GM12878 (cell line): ENCODE measurements around the gene RXFP1.

Source experiments
- ESRRA ChIP-seq: IDR thresholded peaks from 2 replicates; pipeline ENCODE4 v1.6.1; 2012; ENCODE audit warnings: mild to moderate bottlenecking, low read length, improper control_type of control experiment
- EZH2 ChIP-seq: IDR thresholded peaks from 2 replicates; pipeline ENCODE4 v1.6.1; 2012; ENCODE audit warnings: low read depth, mild to moderate bottlenecking, control low read depth, inconsistent platforms, low read length, borderline replicate concordance; ENCODE audit not compliant: control insufficient read depth
- GABPA ChIP-seq: IDR thresholded peaks from 2 replicates; pipeline ENCODE4 v1.6.1; 2014; ENCODE audit warnings: antibody characterized with exemption, low read depth, mild to moderate bottlenecking, inconsistent platforms
- POLR2AphosphoS2 ChIP-seq: IDR thresholded peaks from 2 replicates; pipeline ENCODE4 v1.6.1; 2011; ENCODE audit warnings: low read depth, mild to moderate bottlenecking, low read length, improper control_type of control experiment, moderate library complexity
- TARDBP ChIP-seq: IDR thresholded peaks from 2 replicates; pipeline ENCODE4 v1.6.1; 2016; ENCODE audit warnings: borderline replicate concordance
- TF ChIP-seq, protein P1 (sequence below), 3 experiments: IDR thresholded peaks in 2 of 3; conservative IDR thresholded peaks in 1 of 3; 2 replicates each; pipeline ENCODE4 v1.5.1; 2011; ENCODE audit warnings: low read depth in 3 of 3, low read length in 3 of 3, mild to moderate bottlenecking in 3 of 3, control low read depth in 2 of 3, moderate library complexity in 2 of 3, inconsistent platforms in 1 of 3, mixed read lengths in 1 of 3; ENCODE audit not compliant: control insufficient read depth in 2 of 3, insufficient read depth in 1 of 3; ENCODE audit errors: extremely low read depth in 1 of 3
- TF ChIP-seq, protein P2 (sequence below): IDR thresholded peaks from 2 replicates; pipeline ENCODE4 v1.6.1; 2012; ENCODE audit warnings: low read depth, low read length, improper control_type of control experiment

DNA sequence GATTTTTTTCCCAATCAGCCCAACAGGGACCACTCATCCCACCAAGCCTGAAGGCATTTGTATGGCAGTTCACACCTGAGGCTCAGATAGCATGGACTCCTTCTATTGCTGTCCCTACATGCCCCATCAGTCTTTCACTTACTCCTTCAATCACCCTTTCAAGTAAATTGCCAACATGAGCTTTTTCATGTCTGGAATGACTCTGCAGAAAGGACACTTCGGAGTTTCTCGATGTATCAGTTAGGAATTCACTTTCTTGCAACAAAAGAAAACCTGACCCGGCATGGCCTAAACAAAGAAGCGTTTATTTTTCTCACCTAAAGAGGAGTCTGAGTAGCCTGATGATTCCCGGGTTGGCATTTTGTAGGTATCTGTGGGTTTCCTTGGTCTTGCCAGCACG, 38.6 kb downstream of the RXFP1 start:
- TF ChIP-seq EZH2 (no peak), TARDBP (no peak), GABPA (no peak), ESRRA (no peak), POLR2AphosphoS2 (no peak)
- TF ChIP-seq, protein P1, sequence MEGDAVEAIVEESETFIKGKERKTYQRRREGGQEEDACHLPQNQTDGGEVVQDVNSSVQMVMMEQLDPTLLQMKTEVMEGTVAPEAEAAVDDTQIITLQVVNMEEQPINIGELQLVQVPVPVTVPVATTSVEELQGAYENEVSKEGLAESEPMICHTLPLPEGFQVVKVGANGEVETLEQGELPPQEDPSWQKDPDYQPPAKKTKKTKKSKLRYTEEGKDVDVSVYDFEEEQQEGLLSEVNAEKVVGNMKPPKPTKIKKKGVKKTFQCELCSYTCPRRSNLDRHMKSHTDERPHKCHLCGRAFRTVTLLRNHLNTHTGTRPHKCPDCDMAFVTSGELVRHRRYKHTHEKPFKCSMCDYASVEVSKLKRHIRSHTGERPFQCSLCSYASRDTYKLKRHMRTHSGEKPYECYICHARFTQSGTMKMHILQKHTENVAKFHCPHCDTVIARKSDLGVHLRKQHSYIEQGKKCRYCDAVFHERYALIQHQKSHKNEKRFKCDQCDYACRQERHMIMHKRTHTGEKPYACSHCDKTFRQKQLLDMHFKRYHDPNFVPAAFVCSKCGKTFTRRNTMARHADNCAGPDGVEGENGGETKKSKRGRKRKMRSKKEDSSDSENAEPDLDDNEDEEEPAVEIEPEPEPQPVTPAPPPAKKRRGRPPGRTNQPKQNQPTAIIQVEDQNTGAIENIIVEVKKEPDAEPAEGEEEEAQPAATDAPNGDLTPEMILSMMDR (IDR thresholded peaks at IDR 0.05 in 2 of 3, conservative IDR thresholded peaks at IDR 0.05 in 1 of 3; ENCODE audit: control insufficient read depth in 2 of 3, extremely low read depth in 1 of 3, insufficient read depth in 1 of 3, low read depth in 3 of 3, low read length in 3 of 3), result no peak
- TF ChIP-seq, protein P2, sequence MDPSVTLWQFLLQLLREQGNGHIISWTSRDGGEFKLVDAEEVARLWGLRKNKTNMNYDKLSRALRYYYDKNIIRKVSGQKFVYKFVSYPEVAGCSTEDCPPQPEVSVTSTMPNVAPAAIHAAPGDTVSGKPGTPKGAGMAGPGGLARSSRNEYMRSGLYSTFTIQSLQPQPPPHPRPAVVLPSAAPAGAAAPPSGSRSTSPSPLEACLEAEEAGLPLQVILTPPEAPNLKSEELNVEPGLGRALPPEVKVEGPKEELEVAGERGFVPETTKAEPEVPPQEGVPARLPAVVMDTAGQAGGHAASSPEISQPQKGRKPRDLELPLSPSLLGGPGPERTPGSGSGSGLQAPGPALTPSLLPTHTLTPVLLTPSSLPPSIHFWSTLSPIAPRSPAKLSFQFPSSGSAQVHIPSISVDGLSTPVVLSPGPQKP, result no peak
